GM23338 (cell line): ENCODE data around the gene IGSF21. TPM values are rescaled to one million over a fixed set of nuclear protein-coding genes. Genes with fewer than 3 reads are reported as not detected.
A peak's percentile ranks its signal among the peaks of the same experiment; 100 is the strongest.

ENCODE experiments used
- ATAC-seq: fragments of 200-7000 bp; cut with Tn5 transposase; 3 replicates; pipeline ENCODE4 v1.9.1; 2020
- DNase-seq: peaks from one replicate; pipeline ENCODE4 v3.0.0-alpha.2; 2015; ENCODE audit warnings: low spot score
- H2AFZ ChIP-seq: fragments of 200-600 bp; sonication (generic); 2 replicates; pipeline ENCODE4 v1.8.0; 2016; ENCODE audit warnings: antibody characterized with exemption, mild to moderate bottlenecking, moderate library complexity
- H3F3A ChIP-seq: fragments of 200-600 bp; sonication (generic); replicated peaks from 2 replicates; pipeline ENCODE4 v1.8.0; 2017; ENCODE audit warnings: antibody characterized with exemption, mixed run types, low read depth
- H3K27ac ChIP-seq: fragments of 200-600 bp; sonication (generic); 2 replicates; pipeline ENCODE4 v1.6.1; 2016; ENCODE audit warnings: low read depth
- H3K27me3 ChIP-seq: fragments of 200-600 bp; sonication (generic); 2 replicates; pipeline ENCODE4 v1.8.0; 2016; ENCODE audit warnings: mild to moderate bottlenecking, mixed run types, moderate library complexity; ENCODE audit not compliant: insufficient read depth
- H3K36me3 ChIP-seq: fragments of 200-600 bp; sonication (generic); 2 replicates; pipeline ENCODE4 v1.8.0; 2016; ENCODE audit warnings: mild to moderate bottlenecking; ENCODE audit not compliant: insufficient read depth
- H3K4me1 ChIP-seq: fragments of 200-600 bp; sonication (generic); 2 replicates; pipeline ENCODE4 v1.8.0; 2016; ENCODE audit warnings: mild to moderate bottlenecking, moderate library complexity; ENCODE audit not compliant: insufficient read depth
- H3K4me2 ChIP-seq: fragments of 200-600 bp; sonication (generic); 2 replicates; pipeline ENCODE4 v1.7.1; 2017; ENCODE audit warnings: mixed run types
- H3K4me3 ChIP-seq: fragments of 200-600 bp; sonication (generic); 2 replicates; pipeline ENCODE4 v1.6.1; 2016; ENCODE audit warnings: mixed run types
- H3K79me2 ChIP-seq: fragments of 200-600 bp; sonication (generic); replicated peaks from 2 replicates; pipeline ENCODE4 v1.8.0; 2017; ENCODE audit warnings: mild to moderate bottlenecking; ENCODE audit not compliant: insufficient read depth
- H3K9me2 ChIP-seq: fragments of 200-600 bp; sonication (generic); 2 replicates; pipeline ENCODE4 v1.8.0; 2017; ENCODE audit not compliant: insufficient read depth
- H4K20me1 ChIP-seq: fragments of 200-600 bp; sonication (generic); replicated peaks from 2 replicates; pipeline ENCODE4 v1.8.0; 2017; ENCODE audit warnings: mild to moderate bottlenecking; ENCODE audit not compliant: insufficient read depth
- H3K27ac Mint-ChIP-seq: 2 replicates; pipeline ENCODE4 v1.8.0; 2020; ENCODE audit warnings: inconsistent platforms, mild to moderate bottlenecking, moderate library complexity, mixed read lengths
- H3K27me3 Mint-ChIP-seq: 3 replicates; pipeline ENCODE4 v1.8.0; 2022; ENCODE audit warnings: low read depth, mild to moderate bottlenecking, moderate library complexity, mixed read lengths, inconsistent platforms; ENCODE audit not compliant: insufficient read depth, poor library complexity
- H3K36me3 Mint-ChIP-seq: 3 replicates; pipeline ENCODE4 v1.8.0; 2021; ENCODE audit warnings: low read depth, mild to moderate bottlenecking, inconsistent platforms, moderate library complexity, mixed read lengths
- H3K4me1 Mint-ChIP-seq: 3 replicates; pipeline ENCODE4 v1.8.0; 2020; ENCODE audit warnings: mild to moderate bottlenecking, inconsistent platforms, mixed read lengths
- H3K4me3 Mint-ChIP-seq: 3 replicates; pipeline ENCODE4 v1.8.0; 2021; ENCODE audit warnings: moderate library complexity, mild to moderate bottlenecking, inconsistent platforms, mixed read lengths
- H3K9me3 Mint-ChIP-seq: 3 replicates; pipeline ENCODE4 v1.8.0; 2020; ENCODE audit warnings: moderate library complexity, mild to moderate bottlenecking, inconsistent platforms, mixed read lengths
- ETS1 ChIP-seq: IDR thresholded peaks from 2 replicates; pipeline ENCODE4 v1.6.1; 2016; ENCODE audit warnings: antibody characterized with exemption
- NANOG ChIP-seq: IDR thresholded peaks from 2 replicates; pipeline ENCODE4 v1.6.1; 2016; ENCODE audit warnings: antibody characterized with exemption, borderline replicate concordance
- POLR2AphosphoS5 ChIP-seq: IDR thresholded peaks from 2 replicates; pipeline ENCODE4 v1.6.1; 2016; ENCODE audit warnings: antibody characterized with exemption, low read depth
- STAT1 ChIP-seq: IDR thresholded peaks from one replicate; pipeline ENCODE4 v1.6.1; 2016; ENCODE audit warnings: antibody characterized with exemption; ENCODE audit not compliant: unreplicated experiment
- ZNF114 ChIP-seq: fragments of 250-450 bp; sonication (Bioruptor Pico); IDR thresholded peaks from 2 replicates; pipeline ENCODE4 v1.5.0; 2020; ENCODE audit warnings: mild to moderate bottlenecking, moderate library complexity
- ZNF462 ChIP-seq: fragments of 250-450 bp; sonication (Bioruptor Pico); IDR thresholded peaks from 2 replicates; pipeline ENCODE4 v1.5.0; 2020; ENCODE audit warnings: mild to moderate bottlenecking, moderate library complexity
- polyA plus RNA-seq: library from polyadenylated mRNA; unstranded; fragments of >200 nt; fragmentation: Nextera tagmentation; extraction: Ambion mirVana; gene quantifications from 2 replicates; pipeline ENCODE4 v1.2.1, GENCODE V29; 2016
- total RNA-seq: library from RNA; depleted of rRNA; stranded (reverse); fragments of >200 nt; shearing (Covaris generic); gene quantifications from 2 replicates; pipeline ENCODE4 v1.2.3, GENCODE V29; 2014

Gene IGSF21
- total and polyA plus RNA-seq, 2 experiments from 2014 or later: 15.6 to 15.7 TPM

GRCh38 chr1:18297896-18298648 is 190.5 kb downstream of the IGSF21 start:
- H3F3A ChIP-seq: peaks cover 27% of the 10 kb centered on the region; the same call in 1 of the 2 replicates
- peak; percentile 53 for ATAC-seq
- no peaks in the 10 kb centered on the region for H3K27me3 ChIP-seq
- H3K4me1 Mint-ChIP-seq: peaks cover 75% of the 10 kb centered on the region
- H3K4me3 ChIP-seq: no peak overlapping the region; the same call in 1 of the 2 replicates
- H3K4me1 ChIP-seq: peaks cover 50% of the 10 kb centered on the region
- TF ChIP-seq ZNF462 (CRISPR knock-in tag) (peak; percentile 87), NANOG (peak; percentile 96), STAT1 (no peak), POLR2AphosphoS5 (peak; percentile 52), ETS1 (peak; percentile 81), ZNF114 (CRISPR knock-in tag) (peak; percentile 10; the same call in 1 of the 2 replicates)
- H3K9me3 Mint-ChIP-seq: peaks cover 12% of the 10 kb centered on the region
- H3K27me3 Mint-ChIP-seq: peaks cover 34% of the 10 kb centered on the region
- peak overlapping the region; percentile 86 for H3K27ac Mint-ChIP-seq
- H3K79me2 ChIP-seq: 0 out of 2 replicates have a peak, but pooled peaks cover 5% of the 10 kb centered on the region
- peak overlapping the region; percentile 99 for H3K27ac ChIP-seq
- H3K4me3 Mint-ChIP-seq: peak overlapping the region; percentile 34; the same call in 1 of the 3 replicates
- H4K20me1 ChIP-seq: no peaks in the 10 kb centered on the region
- peaks cover 23% of the 10 kb centered on the region for H3K36me3 Mint-ChIP-seq
- H3K36me3 ChIP-seq: no peaks in the 10 kb centered on the region
- peak; percentile 95 for DNase-seq
- no peak overlapping the region for H2AFZ ChIP-seq
- H3K4me2 ChIP-seq: no peak overlapping the region; the same call in 1 of the 2 replicates
- H3K9me2 ChIP-seq: peaks cover 10% of the 10 kb centered on the region; the same call in 1 of the 2 replicates
